ENCODE results near the gene FOXO1.

DNA sequence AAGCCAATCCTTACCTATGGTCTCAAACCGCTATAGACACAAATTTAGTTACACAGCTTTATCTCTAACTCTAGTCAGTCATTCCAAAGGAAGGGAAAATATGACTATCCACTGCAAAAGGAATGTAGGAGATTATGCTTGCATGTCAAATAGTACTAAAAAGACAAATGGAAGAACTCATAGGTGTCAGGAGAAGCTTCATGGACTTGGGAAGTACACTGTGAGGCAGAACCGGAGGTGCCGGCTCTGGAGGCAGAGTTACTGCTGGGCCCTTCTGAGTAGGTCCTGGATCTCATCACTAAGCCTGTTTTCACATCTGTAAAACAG lies 97.5 kb downstream of the FOXO1 start:
- TF ChIP-seq POLR2A (IDR thresholded peaks at IDR 0.05) (no peak), EP300 (IDR thresholded peaks at IDR 0.05) (no peak), POLR2AphosphoS5 (IDR thresholded peaks at IDR 0.05) (no peak)
- TF ChIP-seq, protein P1, sequence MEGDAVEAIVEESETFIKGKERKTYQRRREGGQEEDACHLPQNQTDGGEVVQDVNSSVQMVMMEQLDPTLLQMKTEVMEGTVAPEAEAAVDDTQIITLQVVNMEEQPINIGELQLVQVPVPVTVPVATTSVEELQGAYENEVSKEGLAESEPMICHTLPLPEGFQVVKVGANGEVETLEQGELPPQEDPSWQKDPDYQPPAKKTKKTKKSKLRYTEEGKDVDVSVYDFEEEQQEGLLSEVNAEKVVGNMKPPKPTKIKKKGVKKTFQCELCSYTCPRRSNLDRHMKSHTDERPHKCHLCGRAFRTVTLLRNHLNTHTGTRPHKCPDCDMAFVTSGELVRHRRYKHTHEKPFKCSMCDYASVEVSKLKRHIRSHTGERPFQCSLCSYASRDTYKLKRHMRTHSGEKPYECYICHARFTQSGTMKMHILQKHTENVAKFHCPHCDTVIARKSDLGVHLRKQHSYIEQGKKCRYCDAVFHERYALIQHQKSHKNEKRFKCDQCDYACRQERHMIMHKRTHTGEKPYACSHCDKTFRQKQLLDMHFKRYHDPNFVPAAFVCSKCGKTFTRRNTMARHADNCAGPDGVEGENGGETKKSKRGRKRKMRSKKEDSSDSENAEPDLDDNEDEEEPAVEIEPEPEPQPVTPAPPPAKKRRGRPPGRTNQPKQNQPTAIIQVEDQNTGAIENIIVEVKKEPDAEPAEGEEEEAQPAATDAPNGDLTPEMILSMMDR (IDR thresholded peaks at IDR 0.05): no peak

All from suprapubic skin (tissue), 4 donors.